Measurements from ENCODE around the gene ARHGAP15.

ARHGAP15 gene

GRCh38 chr2:143354050-143354750 is 225.0 kb downstream of the ARHGAP15 start:
- DNase-seq, result no peak

- DNase-seq, result no peak
Observed at GRCh38 chr2:143355870-143356269, 226.7 kb downstream of the ARHGAP15 start.

GRCh38 chr2:143356336-143356735 is 227.1 kb downstream of the ARHGAP15 start:
- DNase-seq, result no peak

- DNase-seq, result no peak
Observed at GRCh38 chr2:143356736-143357446, 227.7 kb downstream of the ARHGAP15 start.

GRCh38 chr2:143357966-143358365 is 228.7 kb downstream of the ARHGAP15 start:
- DNase-seq, result no peak

GRCh38 chr2:143361346-143361745 is 232.1 kb downstream of the ARHGAP15 start:
- DNase-seq, result no peak

GRCh38 chr2:143371616-143372015 is 242.4 kb downstream of the ARHGAP15 start:
- DNase-seq, result no peak

- no peak for DNase-seq
Observed at GRCh38 chr2:143375384-143375880, 246.2 kb downstream of the ARHGAP15 start.

GRCh38 chr2:143378996-143379395 is 249.8 kb downstream of the ARHGAP15 start:
- DNase-seq, result no peak

GRCh38 chr2:143379955-143380354 is 250.7 kb downstream of the ARHGAP15 start:
- no peak for DNase-seq

GRCh38 chr2:143382573-143382972 is 253.4 kb downstream of the ARHGAP15 start:
- no peak for DNase-seq

GRCh38 chr2:143383016-143383415 is 253.8 kb downstream of the ARHGAP15 start:
- no peak for DNase-seq

GRCh38 chr2:143384111-143384510 is 254.9 kb downstream of the ARHGAP15 start:
- no peak for DNase-seq

- no peak for DNase-seq
Observed at GRCh38 chr2:143390171-143390570, 261.0 kb downstream of the ARHGAP15 start.

GRCh38 chr2:143392358-143392757 is 263.1 kb downstream of the ARHGAP15 start:
- no peak for DNase-seq

- DNase-seq, result no peak
Observed at GRCh38 chr2:143394062-143394461, 264.8 kb downstream of the ARHGAP15 start.

- DNase-seq, result peak; percentile 65 to 78
Observed at GRCh38 chr2:143397884-143398614, 268.8 kb downstream of the ARHGAP15 start.

GRCh38 chr2:143398781-143399180 is 269.6 kb downstream of the ARHGAP15 start:
- DNase-seq, result no peak

- DNase-seq, result peak; percentile 77 to 92
Observed at GRCh38 chr2:143399631-143400069, 270.4 kb downstream of the ARHGAP15 start.

GRCh38 chr2:143401861-143402260 is 272.6 kb downstream of the ARHGAP15 start:
- DNase-seq, result no peak

- peak; percentile 86 to 95 for DNase-seq
Observed at GRCh38 chr2:143402451-143402850, 273.2 kb downstream of the ARHGAP15 start.

- peak; percentile 30 to 36 for DNase-seq
Observed at GRCh38 chr2:143410082-143410897, 281.1 kb downstream of the ARHGAP15 start.

- DNase-seq, result no peak
Observed at GRCh38 chr2:143415571-143415970, 286.4 kb downstream of the ARHGAP15 start.
